Heart right ventricle (tissue), 16 donors: ENCODE measurements around the gene RSBN1L. TPM values are rescaled to one million over a fixed set of nuclear protein-coding genes. Genes with fewer than 3 reads are reported as not detected.

Experiments used
- ATAC-seq, 8 donors: fragments of 200-7000 bp; cut with Tn5 transposase; one replicate each; pipeline ENCODE4 v1.9.1; 2020; ENCODE audit warnings: mild to moderate bottlenecking in 8 of 8, moderate library complexity in 8 of 8, moderate number of reproducible peaks in 1 of 8
- DNase-seq, 2 donors: peaks; one replicate each; pipeline ENCODE4 v3.0.0-alpha.2; 2020
- H3K27ac ChIP-seq, 10 donors: fragments of 200-600 bp; sonication (generic) in 2 of 10; one replicate each; pipeline versions ENCODE4 v1.5.0 to v1.8.0; 2020 to 2022; ENCODE audit warnings: mild to moderate bottlenecking in 3 of 10
- H3K27me3 ChIP-seq, 7 donors: fragments of 200-600 bp; one replicate each; pipeline ENCODE4 v1.8.0; 2021 to 2022; ENCODE audit warnings: mild to moderate bottlenecking in 2 of 7
- H3K36me3 ChIP-seq, 9 donors: fragments of 200-600 bp; sonication (generic) in 1 of 9; one replicate each; pipeline versions ENCODE4 v1.5.0 to v1.8.0; 2020 to 2022; ENCODE audit warnings: mild to moderate bottlenecking in 2 of 9
- H3K4me1 ChIP-seq, 9 donors: fragments of 200-600 bp; sonication (generic) in 1 of 9; one replicate each; pipeline versions ENCODE4 v1.5.0 to v1.8.0; 2020 to 2022; ENCODE audit warnings: mild to moderate bottlenecking in 4 of 9
- H3K4me3 ChIP-seq, 10 donors: fragments of 200-600 bp; sonication (generic) in 2 of 10; one replicate each; pipeline versions ENCODE4 v1.5.0 to v1.8.0; 2020 to 2022; ENCODE audit warnings: mild to moderate bottlenecking in 7 of 10, moderate library complexity in 2 of 10
- H3K9me3 ChIP-seq, 11 donors: fragments of 200-600 bp in 10 of 11; sonication (generic) in 2 of 11; one replicate each; pipeline versions ENCODE4 v1.5.0 to v1.8.0; 2013 to 2022; ENCODE audit warnings: mild to moderate bottlenecking in 2 of 11, control low read depth in 1 of 11, moderate library complexity in 1 of 11
- WGBS, 2 donors: extraction: QIAGEN DNeasy Blood & Tissue Kit; methylation state at CpG; one replicate each; pipeline ENCODE4 v1.1.7; 2013; ENCODE audit warnings: inconsistent platforms in 1 of 2; 5-methylcytosine and 5-hydroxymethylcytosine counted together
- intact Hi-C, 10 donors: fragments of 100-400 bp; cut with DNase I; formaldehyde crosslinking; loops; one replicate each; pipeline versions ENCODE4 v1.11.1 to v1.14.2; 2022
- polyA plus RNA-seq, 2 donors: library from polyadenylated mRNA; stranded (reverse); fragments of 200-250 nt; gene quantifications; one replicate each; pipeline ENCODE4 v1.2.3, GENCODE V29; 2013
- total RNA-seq, 10 donors: library from RNA; stranded (reverse); fragmentation: NEBNext Ultra II Directional in 3 of 10; extraction: Animal tissue kit (Norgen Biotek cat#: 25700) in 3 of 10; gene quantifications; one replicate each; pipeline versions ENCODE4 v1.2.1 to v1.2.4, GENCODE V29; 2021 to 2023
- TF ChIP-seq, protein P1 (sequence below), 9 donors: fragments of 200-600 bp; sonication (generic) in 2 of 9; IDR thresholded peaks; one replicate each; pipeline versions ENCODE4 v1.5.0 to v1.8.0; 2021 to 2022; ENCODE audit warnings: antibody characterized with exemption in 9 of 9, mild to moderate bottlenecking in 5 of 9, moderate library complexity in 1 of 9
- donor health status: Arrhythmogenic right ventricular cardiomyopathy.
- donor health status: ischemic (EF 13 %, LVEDD 7.1; RV severe dilation, severe dysfunction).
- donor health status: healthy with polysubstance abuse.
- donor health status: DM: no; HTN: yes; CAD: no.
- donor health status: DM: no; HTN: no; CAD: no.
- donor health status: ischemic (EF 25% LVEDD 6.9; RV normal size, moderate dysfunction).
- donor health status: ischemic (EF 25% LVEDD 5.7; RV mildly dilated, moderate dysfunction).
- donor health status: healthy.
- donor health status: DM: yes; HTN: yes; CAD: no.
- donor health status: Ischemic cardiomyopathy.
- donor health status: ischemic (EF 35%, LVEDD 5.7; RV mildly dilated, moderate dysfunction).
- donor health status: nonischemic (EF 11% LVEDD 7.7; RV severe dilation, severe dysfunction).
- donor health status: DM: yes; HTN: yes; CAD: no.
- donor health status: PGD.
- donor health status: ischemic (EF 29% LVEDD 5.4; RV normal size, mild dysfunction).
- donor health status: nonischemic (EF 23%, LVEDD 6.1; RV moderate dilation, normal function).

RSBN1L gene
- total and polyA plus RNA-seq, 12 donors, result 3.3 to 11.8 (median 9.6) TPM

GRCh38 chr7:77662869-77663268 lies 33.4 kb upstream of the RSBN1L start:
- Histone ChIP-seq H3K9me3 (no peaks in the 10 kb centered on the region), H3K4me1 (no peaks in the 10 kb centered on the region), H3K27ac (no peak overlapping the region), H3K4me3 (no peak overlapping the region), H3K36me3 (peaks cover 0 to 84% (median 0%) of the 10 kb centered on the region in 9 donors), H3K27me3 (no peaks in the 10 kb centered on the region)
- intact Hi-C loops, result loop anchor here in 1 of 10 donors (5.0 kb wide), 1 partner anchor 94 kb away; no protein-coding TSS in a partner anchor
- DNase-seq, result no peak
- WGBS, 2 donors, result 88 to 99% methylated on average over 2 of the region's 2 CpGs
- no peak for ATAC-seq
- TF ChIP-seq, protein P1, sequence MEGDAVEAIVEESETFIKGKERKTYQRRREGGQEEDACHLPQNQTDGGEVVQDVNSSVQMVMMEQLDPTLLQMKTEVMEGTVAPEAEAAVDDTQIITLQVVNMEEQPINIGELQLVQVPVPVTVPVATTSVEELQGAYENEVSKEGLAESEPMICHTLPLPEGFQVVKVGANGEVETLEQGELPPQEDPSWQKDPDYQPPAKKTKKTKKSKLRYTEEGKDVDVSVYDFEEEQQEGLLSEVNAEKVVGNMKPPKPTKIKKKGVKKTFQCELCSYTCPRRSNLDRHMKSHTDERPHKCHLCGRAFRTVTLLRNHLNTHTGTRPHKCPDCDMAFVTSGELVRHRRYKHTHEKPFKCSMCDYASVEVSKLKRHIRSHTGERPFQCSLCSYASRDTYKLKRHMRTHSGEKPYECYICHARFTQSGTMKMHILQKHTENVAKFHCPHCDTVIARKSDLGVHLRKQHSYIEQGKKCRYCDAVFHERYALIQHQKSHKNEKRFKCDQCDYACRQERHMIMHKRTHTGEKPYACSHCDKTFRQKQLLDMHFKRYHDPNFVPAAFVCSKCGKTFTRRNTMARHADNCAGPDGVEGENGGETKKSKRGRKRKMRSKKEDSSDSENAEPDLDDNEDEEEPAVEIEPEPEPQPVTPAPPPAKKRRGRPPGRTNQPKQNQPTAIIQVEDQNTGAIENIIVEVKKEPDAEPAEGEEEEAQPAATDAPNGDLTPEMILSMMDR (IDR thresholded peaks at IDR 0.05), result no peak

DNA sequence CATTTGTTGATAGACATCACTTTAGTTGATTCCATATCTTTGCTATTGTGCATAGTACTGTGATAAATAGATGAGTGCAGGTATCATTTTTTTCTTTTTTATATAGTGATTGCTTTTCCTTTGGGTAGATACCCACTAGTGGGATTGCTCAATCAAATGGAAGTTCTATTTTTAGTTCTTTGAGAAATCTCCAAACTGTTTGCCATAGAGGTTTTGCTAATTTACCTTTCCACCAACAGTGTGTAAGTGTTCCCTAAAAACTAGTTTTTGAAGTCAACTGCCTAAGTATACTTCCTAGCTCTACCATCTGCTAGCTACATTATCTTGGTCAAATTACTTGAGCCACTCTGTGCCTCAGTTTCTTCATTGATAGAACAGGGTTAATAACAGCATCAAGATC lies 31.5 kb upstream of the RSBN1L start:
- TF ChIP-seq, protein P1 (IDR thresholded peaks at IDR 0.05), result no peak
- H3K27ac ChIP-seq, result no peak overlapping the region
- intact Hi-C loops, result loop anchor here in 1 of 10 donors (5.0 kb wide), 1 partner anchor 93 kb away; no protein-coding TSS in a partner anchor
- peaks cover 0 to 72% (median 0%) of the 10 kb centered on the region in 9 donors for H3K36me3 ChIP-seq
- H3K9me3 ChIP-seq, result no peaks in the 10 kb centered on the region
- H3K4me1 ChIP-seq, result no peaks in the 10 kb centered on the region
- no peak for DNase-seq
- H3K27me3 ChIP-seq, result no peaks in the 10 kb centered on the region
- ATAC-seq, result no peak
- no peak overlapping the region for H3K4me3 ChIP-seq

- no peak for ATAC-seq
- TF ChIP-seq, protein P1 (IDR thresholded peaks at IDR 0.05), result no peak
- intact Hi-C loops, result no loop called here
Observed at GRCh38 chr7:77665161-77665560, 31.1 kb upstream of the RSBN1L start.

GRCh38 chr7:77667459-77668086 lies 28.7 kb upstream of the RSBN1L start:
- peaks cover 0 to 56% (median 0%) of the 10 kb centered on the region in 9 donors for H3K36me3 ChIP-seq
- TF ChIP-seq, protein P1 (IDR thresholded peaks at IDR 0.05), result no peak
- DNase-seq (no peak), ATAC-seq (no peak)
- H3K27me3 ChIP-seq, result no peaks in the 10 kb centered on the region
- H3K9me3 ChIP-seq, result no peaks in the 10 kb centered on the region
- no peak overlapping the region for H3K4me3 ChIP-seq
- 94% methylated on average over 6 of the region's 6 CpGs for WGBS, 2 donors
- no peaks in the 10 kb centered on the region for H3K4me1 ChIP-seq
- no peak overlapping the region for H3K27ac ChIP-seq
- intact Hi-C loops, result no loop called here

More at GRCh38 chr7:77665161-77665560, 31.1 kb upstream of the RSBN1L start:
- no peak for DNase-seq
- Histone ChIP-seq H3K4me3 (no peak overlapping the region), H3K27me3 (no peaks in the 10 kb centered on the region), H3K4me1 (no peaks in the 10 kb centered on the region), H3K36me3 (peaks cover 0 to 76% (median 0%) of the 10 kb centered on the region in 9 donors), H3K27ac (no peak overlapping the region), H3K9me3 (no peaks in the 10 kb centered on the region)
